ENCODE data around the gene PPOX. TPM values are rescaled to one million over a fixed set of nuclear protein-coding genes. Genes with fewer than 3 reads are reported as not detected.

PPOX gene
- total RNA-seq, 2 donors from 2014 or later, result 8.3 to 9.6 TPM

- Histone ChIP-seq H3K36me3 (peaks cover 16% of the 10 kb centered on the region), H3K27me3 (no peaks in the 10 kb centered on the region), H3K27ac (peak overlapping the region; percentile 89 to 96), H3K9me3 (no peaks in the 10 kb centered on the region), H3K4me3 (peak overlapping the region in 1 of 2 donors; percentile 99), H3K4me1 (peaks cover 0 to 42% of the 10 kb centered on the region in 2 donors)
- TF ChIP-seq CTCF (IDR thresholded peaks at IDR 0.05), result no peak
- no peak for DNase-seq (ENCODE audit: low spot score)
Measured at GRCh38 chr1:161158316-161159010, 7.8 kb upstream of the PPOX start.

- peaks cover 23% of the 10 kb centered on the region for H3K36me3 ChIP-seq
- peak in 1 of 2 donors; percentile 32 for TF ChIP-seq CTCF (IDR thresholded peaks at IDR 0.05)
- H3K9me3 ChIP-seq, result no peaks in the 10 kb centered on the region
- DNase-seq (ENCODE audit: low spot score), result peak; percentile 93
- H3K4me1 ChIP-seq, result peaks cover 0 to 41% of the 10 kb centered on the region in 2 donors
- peak within 1 kb of the TSS; percentile 93 to 99 for H3K4me3 ChIP-seq
- no peaks in the 10 kb centered on the region for H3K27me3 ChIP-seq
- peak within 1 kb of the TSS; percentile 89 to 96 for H3K27ac ChIP-seq
Measured at GRCh38 chr1:161159087-161159912, 6.9 kb upstream of the PPOX start, which contains the start of gene USP21. USP21 (plus strand) TSS chr1:161159500; CDS start chr1:161160641, 1,141 bp downstream.

GRCh38 chr1:161159913-161160243 is 6.3 kb upstream of the PPOX start:
- H3K27me3 ChIP-seq, result no peaks in the 10 kb centered on the region
- H3K4me3 ChIP-seq, result peak overlapping the region; percentile 93 to 99
- DNase-seq (ENCODE audit: low spot score), result no peak
- H3K9me3 ChIP-seq, result no peaks in the 10 kb centered on the region
- peak overlapping the region; percentile 89 to 96 for H3K27ac ChIP-seq
- TF ChIP-seq CTCF (IDR thresholded peaks at IDR 0.05), result no peak
- peaks cover 0 to 38% of the 10 kb centered on the region in 2 donors for H3K4me1 ChIP-seq
- peaks cover 29% of the 10 kb centered on the region for H3K36me3 ChIP-seq

GRCh38 chr1:161160671-161161145 is 5.5 kb upstream of the PPOX start:
- no peak for DNase-seq (ENCODE audit: low spot score)
- Histone ChIP-seq H3K4me3 (no peak overlapping the region), H3K9me3 (no peaks in the 10 kb centered on the region), H3K27me3 (no peaks in the 10 kb centered on the region), H3K4me1 (peaks cover 0 to 40% of the 10 kb centered on the region in 2 donors), H3K36me3 (peaks cover 29% of the 10 kb centered on the region), H3K27ac (peak overlapping the region in 1 of 2 donors; percentile 96)
- TF ChIP-seq CTCF (IDR thresholded peaks at IDR 0.05), result no peak

- H3K27me3 ChIP-seq, result no peaks in the 10 kb centered on the region
- no peak for DNase-seq (ENCODE audit: low spot score)
- no peak for TF ChIP-seq CTCF (IDR thresholded peaks at IDR 0.05)
- peaks cover 0 to 43% of the 10 kb centered on the region in 2 donors for H3K4me1 ChIP-seq
- H3K27ac ChIP-seq, result no peak overlapping the region
- peaks cover 29% of the 10 kb centered on the region for H3K36me3 ChIP-seq
- H3K4me3 ChIP-seq, result no peak overlapping the region
- no peaks in the 10 kb centered on the region for H3K9me3 ChIP-seq
Measured at GRCh38 chr1:161161652-161162051, 4.6 kb upstream of the PPOX start.

All from right atrium auricular region (tissue), 2 donors.